GM12878 (cell line): ENCODE data around the gene FANCE. TPM values are rescaled to one million over a fixed set of nuclear protein-coding genes. Genes with fewer than 3 reads are reported as not detected.

Source experiments
- ATF7 ChIP-seq: fragments of 450-650 bp; IDR thresholded peaks from 2 replicates; pipeline ENCODE4 v1.6.1; 2016; ENCODE audit warnings: low read depth, mild to moderate bottlenecking
- BRCA1 ChIP-seq: IDR thresholded peaks from 2 replicates; pipeline ENCODE4 v1.6.1; 2011; ENCODE audit warnings: low read depth, low read length, improper control_type of control experiment
- CHD4 ChIP-seq: fragments of 200-600 bp; sonication (generic); IDR thresholded peaks from 2 replicates; pipeline ENCODE4 v1.6.1; 2016; ENCODE audit warnings: mild to moderate bottlenecking
- CREB1 ChIP-seq: IDR thresholded peaks from 2 replicates; pipeline ENCODE4 v1.6.1; 2012; ENCODE audit warnings: low read depth, mild to moderate bottlenecking, inconsistent platforms
- DPF2 ChIP-seq: fragments of 450-650 bp; IDR thresholded peaks from 2 replicates; pipeline ENCODE4 v1.6.1; 2017; ENCODE audit warnings: mild to moderate bottlenecking
- FOS ChIP-seq: IDR thresholded peaks from 3 replicates; pipeline ENCODE4 v1.6.1; 2011; ENCODE audit warnings: borderline replicate concordance; ENCODE audit not compliant: insufficient read length; ENCODE audit errors: extremely low read depth
- HDAC2 ChIP-seq: fragments of 200-600 bp; sonication (generic); IDR thresholded peaks from 2 replicates; pipeline ENCODE4 v1.6.1; 2017
- HDGF ChIP-seq: fragments of 450-650 bp; IDR thresholded peaks from 2 replicates; pipeline ENCODE4 v1.6.1; 2016; ENCODE audit warnings: antibody characterized with exemption
- KLF5 ChIP-seq: fragments of 450-650 bp; IDR thresholded peaks from 2 replicates; pipeline ENCODE4 v1.6.1; 2014; ENCODE audit warnings: mild to moderate bottlenecking; ENCODE audit not compliant: partially characterized antibody
- MLLT1 ChIP-seq: fragments of 450-650 bp; IDR thresholded peaks from 2 replicates; pipeline ENCODE4 v1.6.1; 2016; ENCODE audit warnings: mild to moderate bottlenecking
- NFXL1 ChIP-seq: fragments of 450-650 bp; IDR thresholded peaks from 2 replicates; pipeline ENCODE4 v1.6.1; 2017; ENCODE audit warnings: antibody characterized with exemption, mild to moderate bottlenecking, borderline replicate concordance
- NR2C1 ChIP-seq: fragments of 450-650 bp; IDR thresholded peaks from 2 replicates; pipeline ENCODE4 v1.6.1; 2017; ENCODE audit warnings: antibody characterized with exemption, mild to moderate bottlenecking, moderate library complexity
- NR2F1 ChIP-seq: fragments of 450-650 bp; conservative IDR thresholded peaks from 2 replicates; pipeline ENCODE4 v1.6.1; 2017; ENCODE audit warnings: mild to moderate bottlenecking
- PAX8 ChIP-seq: fragments of 450-650 bp; IDR thresholded peaks from 2 replicates; pipeline ENCODE4 v1.6.1; 2017; ENCODE audit warnings: mild to moderate bottlenecking, moderate library complexity
- POLR2AphosphoS2 ChIP-seq: IDR thresholded peaks from 2 replicates; pipeline ENCODE4 v1.6.1; 2011; ENCODE audit warnings: low read depth, mild to moderate bottlenecking, low read length, improper control_type of control experiment, moderate library complexity
- SUPT20H ChIP-seq: IDR thresholded peaks from 2 replicates; pipeline ENCODE4 v1.6.1; 2011; ENCODE audit warnings: low read depth, mild to moderate bottlenecking, low read length, moderate library complexity, borderline replicate concordance; ENCODE audit not compliant: control insufficient read depth
- polyA plus RNA-seq, 11 experiments: library from polyadenylated mRNA; depleted of rRNA in 4 of 11; unstranded in 6 of 11; stranded (reverse) in 5 of 11; fragments of >200 nt; fragmentation: Nextera tagmentation in 4 of 11; fragmentation: Illumina TruSeq in 1 of 11; extraction: Ambion mirVana in 4 of 11; extraction: Trizol in 1 of 11; gene quantifications; 1 replicate in 1 of 11; 2 replicates in 10 of 11; pipeline versions ENCODE4 v1.2.1 to v1.2.3, GENCODE V29; 2011 to 2016; ENCODE audit warnings: inconsistent platforms in 2 of 11, missing spikeins in 2 of 11, low read depth in 1 of 11
- total RNA-seq, 4 experiments: library from RNA; depleted of rRNA in 3 of 4; stranded (reverse); fragments of >200 nt in 3 of 4; fragmentation: Illumina TruSeq in 1 of 4; extraction: Trizol in 1 of 4; gene quantifications; 2 replicates each; pipeline versions ENCODE4 v1.2.1 to v1.2.3, GENCODE V29; 2013 to 2021
- TF ChIP-seq, protein P1 (sequence below): fragments of 150-350 bp; IDR thresholded peaks from 2 replicates; pipeline ENCODE4 v1.6.1; 2016; ENCODE audit warnings: low read depth, low read length
- TF ChIP-seq, protein P2 (sequence below): IDR thresholded peaks from 2 replicates; pipeline ENCODE4 v1.6.1; 2011; ENCODE audit warnings: borderline replicate concordance, low read depth, mild to moderate bottlenecking, moderate library complexity, low read length; ENCODE audit not compliant: insufficient read depth, poor library complexity, severe bottlenecking
- TF ChIP-seq, protein P3 (sequence below): IDR thresholded peaks from 2 replicates; pipeline ENCODE4 v1.6.1; 2012; ENCODE audit warnings: low read length, inconsistent platforms
- TF ChIP-seq, protein P4 (sequence below): fragments of 450-650 bp; IDR thresholded peaks from 2 replicates; pipeline ENCODE4 v1.6.1; 2018; ENCODE audit warnings: borderline replicate concordance, mild to moderate bottlenecking; ENCODE audit not compliant: partially characterized antibody

The FANCE gene
- total and polyA plus RNA-seq, 10 of the 15 experiments (the other 5 are each of a cell fraction or from before 2014, with no cell fraction given), result 3.0 to 13.3 (median 8.1) TPM

GRCh38 chr6:35468181-35468979, 16.2 kb downstream of the FANCE start, which contains the start of gene RPL10A (continued):
- TF ChIP-seq, protein P1, sequence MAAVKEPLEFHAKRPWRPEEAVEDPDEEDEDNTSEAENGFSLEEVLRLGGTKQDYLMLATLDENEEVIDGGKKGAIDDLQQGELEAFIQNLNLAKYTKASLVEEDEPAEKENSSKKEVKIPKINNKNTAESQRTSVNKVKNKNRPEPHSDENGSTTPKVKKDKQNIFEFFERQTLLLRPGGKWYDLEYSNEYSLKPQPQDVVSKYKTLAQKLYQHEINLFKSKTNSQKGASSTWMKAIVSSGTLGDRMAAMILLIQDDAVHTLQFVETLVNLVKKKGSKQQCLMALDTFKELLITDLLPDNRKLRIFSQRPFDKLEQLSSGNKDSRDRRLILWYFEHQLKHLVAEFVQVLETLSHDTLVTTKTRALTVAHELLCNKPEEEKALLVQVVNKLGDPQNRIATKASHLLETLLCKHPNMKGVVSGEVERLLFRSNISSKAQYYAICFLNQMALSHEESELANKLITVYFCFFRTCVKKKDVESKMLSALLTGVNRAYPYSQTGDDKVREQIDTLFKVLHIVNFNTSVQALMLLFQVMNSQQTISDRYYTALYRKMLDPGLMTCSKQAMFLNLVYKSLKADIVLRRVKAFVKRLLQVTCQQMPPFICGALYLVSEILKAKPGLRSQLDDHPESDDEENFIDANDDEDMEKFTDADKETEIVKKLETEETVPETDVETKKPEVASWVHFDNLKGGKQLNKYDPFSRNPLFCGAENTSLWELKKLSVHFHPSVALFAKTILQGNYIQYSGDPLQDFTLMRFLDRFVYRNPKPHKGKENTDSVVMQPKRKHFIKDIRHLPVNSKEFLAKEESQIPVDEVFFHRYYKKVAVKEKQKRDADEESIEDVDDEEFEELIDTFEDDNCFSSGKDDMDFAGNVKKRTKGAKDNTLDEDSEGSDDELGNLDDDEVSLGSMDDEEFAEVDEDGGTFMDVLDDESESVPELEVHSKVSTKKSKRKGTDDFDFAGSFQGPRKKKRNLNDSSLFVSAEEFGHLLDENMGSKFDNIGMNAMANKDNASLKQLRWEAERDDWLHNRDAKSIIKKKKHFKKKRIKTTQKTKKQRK, result no peak
- TF ChIP-seq NFXL1 (no peak), CHD4 (no peak), DPF2 (peak; percentile 76), BRCA1 (peak; percentile 98), SUPT20H (no peak), HDAC2 (no peak), NR2F1 (0 out of 2 replicates have a peak, but pooled peaks have one; percentile 33), PAX8 (no peak), NR2C1 (no peak), MLLT1 (peak; percentile 70), HDGF (no peak), ATF7 (no peak), CREB1 (peak; percentile 62; the same call in 1 of the 2 replicates), POLR2AphosphoS2 (peak; percentile 99), FOS (no peak), KLF5 (peak; percentile 54)
- TF ChIP-seq, protein P2, sequence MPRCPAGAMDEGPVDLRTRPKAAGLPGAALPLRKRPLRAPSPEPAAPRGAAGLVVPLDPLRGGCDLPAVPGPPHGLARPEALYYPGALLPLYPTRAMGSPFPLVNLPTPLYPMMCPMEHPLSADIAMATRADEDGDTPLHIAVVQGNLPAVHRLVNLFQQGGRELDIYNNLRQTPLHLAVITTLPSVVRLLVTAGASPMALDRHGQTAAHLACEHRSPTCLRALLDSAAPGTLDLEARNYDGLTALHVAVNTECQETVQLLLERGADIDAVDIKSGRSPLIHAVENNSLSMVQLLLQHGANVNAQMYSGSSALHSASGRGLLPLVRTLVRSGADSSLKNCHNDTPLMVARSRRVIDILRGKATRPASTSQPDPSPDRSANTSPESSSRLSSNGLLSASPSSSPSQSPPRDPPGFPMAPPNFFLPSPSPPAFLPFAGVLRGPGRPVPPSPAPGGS, result peak; percentile 40
- TF ChIP-seq, protein P3, sequence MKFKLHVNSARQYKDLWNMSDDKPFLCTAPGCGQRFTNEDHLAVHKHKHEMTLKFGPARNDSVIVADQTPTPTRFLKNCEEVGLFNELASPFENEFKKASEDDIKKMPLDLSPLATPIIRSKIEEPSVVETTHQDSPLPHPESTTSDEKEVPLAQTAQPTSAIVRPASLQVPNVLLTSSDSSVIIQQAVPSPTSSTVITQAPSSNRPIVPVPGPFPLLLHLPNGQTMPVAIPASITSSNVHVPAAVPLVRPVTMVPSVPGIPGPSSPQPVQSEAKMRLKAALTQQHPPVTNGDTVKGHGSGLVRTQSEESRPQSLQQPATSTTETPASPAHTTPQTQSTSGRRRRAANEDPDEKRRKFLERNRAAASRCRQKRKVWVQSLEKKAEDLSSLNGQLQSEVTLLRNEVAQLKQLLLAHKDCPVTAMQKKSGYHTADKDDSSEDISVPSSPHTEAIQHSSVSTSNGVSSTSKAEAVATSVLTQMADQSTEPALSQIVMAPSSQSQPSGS, result peak; percentile 42; the same call in 1 of the 2 replicates
- TF ChIP-seq, protein P4, sequence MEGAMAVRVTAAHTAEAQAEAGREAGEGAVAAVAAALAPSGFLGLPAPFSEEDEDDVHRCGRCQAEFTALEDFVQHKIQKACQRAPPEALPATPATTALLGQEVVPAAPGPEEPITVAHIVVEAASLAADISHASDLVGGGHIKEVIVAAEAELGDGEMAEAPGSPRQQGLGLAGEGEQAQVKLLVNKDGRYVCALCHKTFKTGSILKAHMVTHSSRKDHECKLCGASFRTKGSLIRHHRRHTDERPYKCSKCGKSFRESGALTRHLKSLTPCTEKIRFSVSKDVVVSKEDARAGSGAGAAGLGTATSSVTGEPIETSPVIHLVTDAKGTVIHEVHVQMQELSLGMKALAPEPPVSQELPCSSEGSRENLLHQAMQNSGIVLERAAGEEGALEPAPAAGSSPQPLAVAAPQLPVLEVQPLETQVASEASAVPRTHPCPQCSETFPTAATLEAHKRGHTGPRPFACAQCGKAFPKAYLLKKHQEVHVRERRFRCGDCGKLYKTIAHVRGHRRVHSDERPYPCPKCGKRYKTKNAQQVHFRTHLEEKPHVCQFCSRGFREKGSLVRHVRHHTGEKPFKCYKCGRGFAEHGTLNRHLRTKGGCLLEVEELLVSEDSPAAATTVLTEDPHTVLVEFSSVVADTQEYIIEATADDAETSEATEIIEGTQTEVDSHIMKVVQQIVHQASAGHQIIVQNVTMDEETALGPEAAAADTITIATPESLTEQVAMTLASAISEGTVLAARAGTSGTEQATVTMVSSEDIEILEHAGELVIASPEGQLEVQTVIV, result peak; percentile 46
